Kidney glomerular epithelial cell (primary cell): Measurements from ENCODE around the gene RNF26.
"Not testable (repeated sequence)": the region's sequence is repeated elsewhere in the genome, so short reads cannot be mapped to it uniquely, and the experiment has no call there.

Experiments
- DNase-seq: peaks from one replicate; lab custom pipeline; 2025; lab: John Stamatoyannopoulos, UW

The RNF26 gene

GRCh38 chr11:119371778-119372182 lies 37.5 kb downstream of the RNF26 start:
- peak; percentile 62 for DNase-seq

GRCh38 chr11:119372260-119373058 lies 38.1 kb downstream of the RNF26 start:
- DNase-seq, result no peak

GRCh38 chr11:119373059-119373920 lies 39.0 kb downstream of the RNF26 start:
- DNase-seq, result no peak

- peak; percentile 66 for DNase-seq
These were observed 39.7 kb downstream of the RNF26 start for GRCh38 chr11:119373921-119374631.

- no peak for DNase-seq
These were observed 40.5 kb downstream of the RNF26 start for GRCh38 chr11:119374632-119375336.

GRCh38 chr11:119375337-119376196 lies 41.2 kb downstream of the RNF26 start:
- no peak for DNase-seq

GRCh38 chr11:119376197-119376847 lies 42.0 kb downstream of the RNF26 start:
- no peak for DNase-seq

GRCh38 chr11:119377112-119377901 lies 43.0 kb downstream of the RNF26 start:
- no peak for DNase-seq

GRCh38 chr11:119377961-119378667 lies 43.8 kb downstream of the RNF26 start:
- no peak for DNase-seq

- DNase-seq, result no peak
These were observed 44.6 kb downstream of the RNF26 start for GRCh38 chr11:119378851-119379465.

GRCh38 chr11:119380160-119380826 lies 46.0 kb downstream of the RNF26 start:
- DNase-seq, result no peak

GRCh38 chr11:119380827-119381180 lies 46.5 kb downstream of the RNF26 start:
- no peak for DNase-seq

GRCh38 chr11:119381181-119381988 lies 47.1 kb downstream of the RNF26 start, which contains the start of gene USP2:
TSS of gene USP2 (minus strand) at chr11:119381690. CDS start at chr11:119373480, 8,210 bp downstream.
- peak; percentile 94 for DNase-seq

GRCh38 chr11:119382101-119382500 lies 47.8 kb downstream of the RNF26 start:
- DNase-seq, result no peak

GRCh38 chr11:119382513-119382912 lies 48.2 kb downstream of the RNF26 start:
- not testable (repeated sequence) for DNase-seq

GRCh38 chr11:119384332-119384731 lies 50.0 kb downstream of the RNF26 start:
- DNase-seq, result no peak
